Astrocyte of the cerebellum (primary cell): ENCODE results near the gene EPX.

Source experiments
- DNase-seq: peaks from one replicate; pipeline ENCODE4 v3.0.0-alpha.2; 2011; ENCODE audit warnings: low read depth
- H3K4me3 ChIP-seq: 2 replicates; pipeline ENCODE4 v1.5.1; 2011; ENCODE audit warnings: mild to moderate bottlenecking, low read depth, low read length, moderate library complexity
- in situ Hi-C: cut with HindIII; loops from 2 replicates; pipeline ENCODE4 v1.10.0; 2017; ENCODE audit warnings: low sequenced_read_pairs
- TF ChIP-seq, protein P1 (sequence below): IDR thresholded peaks from 2 replicates; pipeline ENCODE4 v1.5.1; 2012; ENCODE audit warnings: low read length, low read depth, moderate library complexity, mild to moderate bottlenecking; ENCODE audit errors: missing control alignments

Gene EPX

DNA sequence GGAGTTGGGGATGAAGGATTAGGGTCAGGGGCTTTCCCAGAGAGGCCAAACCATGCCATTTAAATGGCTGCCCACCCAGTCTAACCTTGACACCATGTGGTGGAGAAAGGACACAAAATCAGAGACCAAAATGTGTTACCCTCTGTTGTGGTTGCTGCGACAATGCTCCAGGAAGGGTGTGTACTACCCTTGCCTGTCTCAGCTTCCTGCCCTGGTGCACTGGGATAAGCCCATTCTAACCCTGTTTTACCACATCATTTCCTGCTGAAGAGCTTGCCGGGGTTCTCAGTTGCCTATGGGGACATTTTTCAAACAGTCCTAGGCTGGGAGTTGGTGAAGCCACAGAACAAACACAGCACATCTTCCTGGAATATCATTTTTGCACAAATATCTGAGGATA, 39.5 kb upstream of the EPX start:
- DNase-seq, result no peak
- in situ Hi-C loops, result no loop called here
- no peak overlapping the region for H3K4me3 ChIP-seq

DNA sequence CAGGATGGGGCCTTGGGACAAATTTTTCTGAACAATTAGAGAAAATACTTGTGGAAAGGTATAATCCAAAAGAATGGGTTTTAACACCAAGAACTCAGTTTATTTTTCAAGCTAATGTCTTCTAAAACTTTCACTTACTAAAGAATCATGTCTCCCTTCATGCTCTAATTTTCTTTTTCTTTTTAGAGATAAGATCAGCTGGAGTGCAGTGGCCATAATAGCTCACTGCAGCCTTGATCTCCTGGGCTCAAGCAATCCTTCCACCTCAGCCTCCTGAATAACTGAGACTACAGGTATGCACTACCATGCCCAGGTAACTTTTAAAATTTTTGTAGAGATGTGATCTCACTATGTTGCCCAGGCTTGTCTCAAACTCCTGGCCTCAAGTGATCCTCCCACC, 38.9 kb upstream of the EPX start:
- TF ChIP-seq, protein P1, sequence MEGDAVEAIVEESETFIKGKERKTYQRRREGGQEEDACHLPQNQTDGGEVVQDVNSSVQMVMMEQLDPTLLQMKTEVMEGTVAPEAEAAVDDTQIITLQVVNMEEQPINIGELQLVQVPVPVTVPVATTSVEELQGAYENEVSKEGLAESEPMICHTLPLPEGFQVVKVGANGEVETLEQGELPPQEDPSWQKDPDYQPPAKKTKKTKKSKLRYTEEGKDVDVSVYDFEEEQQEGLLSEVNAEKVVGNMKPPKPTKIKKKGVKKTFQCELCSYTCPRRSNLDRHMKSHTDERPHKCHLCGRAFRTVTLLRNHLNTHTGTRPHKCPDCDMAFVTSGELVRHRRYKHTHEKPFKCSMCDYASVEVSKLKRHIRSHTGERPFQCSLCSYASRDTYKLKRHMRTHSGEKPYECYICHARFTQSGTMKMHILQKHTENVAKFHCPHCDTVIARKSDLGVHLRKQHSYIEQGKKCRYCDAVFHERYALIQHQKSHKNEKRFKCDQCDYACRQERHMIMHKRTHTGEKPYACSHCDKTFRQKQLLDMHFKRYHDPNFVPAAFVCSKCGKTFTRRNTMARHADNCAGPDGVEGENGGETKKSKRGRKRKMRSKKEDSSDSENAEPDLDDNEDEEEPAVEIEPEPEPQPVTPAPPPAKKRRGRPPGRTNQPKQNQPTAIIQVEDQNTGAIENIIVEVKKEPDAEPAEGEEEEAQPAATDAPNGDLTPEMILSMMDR, result no peak
- H3K4me3 ChIP-seq, result no peak overlapping the region
- no peak for DNase-seq
- in situ Hi-C loops, result no loop called here

More for the DNA sequence above, 39.5 kb upstream of the EPX start:
- TF ChIP-seq, protein P1, result no peak

DNA sequence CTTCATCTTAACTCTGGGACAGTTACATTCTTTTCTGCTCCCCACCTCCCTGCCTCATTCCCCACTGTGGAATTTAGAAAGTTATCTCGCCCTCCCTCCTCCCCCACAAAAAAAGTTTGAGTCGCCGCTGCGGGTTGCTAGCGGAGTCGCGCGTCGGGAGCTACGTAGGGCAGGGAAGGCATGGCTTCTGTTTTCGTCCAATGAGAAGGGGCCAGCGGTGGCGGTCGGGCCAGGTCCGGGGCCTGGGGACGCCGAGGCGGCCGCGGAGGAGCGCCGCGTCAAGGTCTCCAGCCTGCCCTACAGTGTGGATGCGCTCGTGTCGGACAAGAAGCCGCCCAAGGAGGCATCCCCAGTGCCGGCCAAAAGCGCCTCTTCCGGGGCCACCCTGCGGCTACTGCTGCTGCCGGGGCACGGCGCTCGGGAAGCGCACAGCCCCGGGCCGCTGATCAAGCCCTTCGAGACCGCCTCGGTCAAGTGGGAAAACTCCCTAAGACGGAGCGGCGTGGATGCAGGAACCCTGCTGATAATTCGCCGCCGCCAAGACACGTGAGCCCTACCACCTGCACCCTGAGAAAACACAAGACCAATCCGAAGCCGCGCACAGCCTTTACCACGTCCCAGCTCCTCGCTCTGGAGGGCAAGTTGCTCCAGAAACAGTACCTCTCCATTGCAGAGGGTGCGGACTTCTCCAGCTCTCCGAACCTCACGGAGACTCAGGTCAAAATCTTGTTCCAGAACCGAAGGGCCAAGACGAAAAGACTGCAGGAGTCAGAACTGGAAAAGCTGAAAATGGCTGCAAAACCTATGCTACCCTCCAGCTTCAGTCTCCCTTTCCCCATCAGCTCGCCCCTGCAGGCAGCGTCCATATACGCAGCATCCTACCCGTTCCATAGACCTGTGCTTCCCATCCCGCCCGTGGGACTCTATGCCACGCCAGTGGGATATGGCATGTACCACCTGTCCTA, 35.4 kb upstream of the EPX start:
- in situ Hi-C loops, result no loop called here
- TF ChIP-seq, protein P1, result no peak
- peak overlapping the region; percentile 1 for H3K4me3 ChIP-seq
- DNase-seq, result no peak

DNA sequence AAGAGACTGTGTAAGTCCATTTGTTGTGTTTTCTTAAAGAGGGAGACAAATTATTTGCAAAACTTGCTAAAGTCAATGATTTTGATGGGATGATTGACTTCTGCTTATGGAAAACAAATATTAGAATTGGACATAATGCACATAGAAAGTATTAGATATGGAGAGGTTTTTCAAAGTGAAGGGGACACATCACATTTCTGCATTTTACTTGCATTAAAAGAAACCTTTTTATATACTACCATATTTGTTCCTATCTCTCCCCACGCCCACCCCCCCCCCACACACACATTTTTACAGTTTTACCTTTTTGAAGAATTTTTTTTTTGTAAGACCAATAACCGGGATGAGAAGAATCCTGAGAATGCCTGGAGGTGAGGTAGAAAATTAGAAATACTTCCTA, 34.3 kb upstream of the EPX start:
- no peak overlapping the region for H3K4me3 ChIP-seq
- no peak for DNase-seq
- in situ Hi-C loops, result no loop called here
- TF ChIP-seq, protein P1, result no peak

DNA sequence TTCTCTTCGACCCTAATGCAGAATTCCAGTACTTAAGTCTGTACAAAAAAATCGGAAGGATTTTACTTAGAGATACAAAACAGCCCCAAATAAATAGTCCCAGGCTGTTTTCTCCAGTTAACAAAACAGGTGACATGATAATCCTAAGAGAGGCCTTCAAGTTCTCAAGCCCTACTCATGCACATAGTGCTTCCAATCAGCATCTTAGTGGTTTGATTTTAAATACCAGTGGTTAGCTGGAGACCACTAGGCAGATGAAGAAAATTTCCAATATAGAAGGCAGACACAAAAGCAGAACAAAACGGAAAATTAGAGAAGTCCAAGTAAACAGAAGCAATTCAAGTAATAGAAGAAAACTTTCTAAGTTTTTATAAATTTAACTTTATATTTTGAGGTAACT, 31.0 kb upstream of the EPX start:
- H3K4me3 ChIP-seq, result no peak overlapping the region
- in situ Hi-C loops, result no loop called here

DNA sequence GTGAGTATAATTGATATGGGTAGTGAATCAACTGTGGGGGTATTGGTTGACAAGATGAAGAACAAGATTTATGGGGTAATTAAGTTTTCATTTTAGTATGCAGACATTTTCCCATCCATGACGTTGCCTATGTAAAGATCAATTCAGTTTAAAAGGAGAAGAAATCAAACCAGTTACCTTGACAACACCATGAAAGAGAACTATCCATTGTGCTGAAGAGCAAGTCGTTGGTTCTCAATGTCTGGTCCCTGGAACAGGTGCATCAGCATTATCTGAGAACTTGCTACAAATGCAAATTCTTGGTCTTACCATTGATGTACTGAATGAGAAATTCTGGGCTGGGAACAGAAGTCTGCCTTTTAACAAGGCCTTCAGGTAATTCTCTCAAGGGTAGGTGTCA, 26.5 kb upstream of the EPX start:
- TF ChIP-seq, protein P1, result no peak
- no peak for DNase-seq
- in situ Hi-C loops, result no loop called here
- no peak overlapping the region for H3K4me3 ChIP-seq

More for the DNA sequence above, 31.0 kb upstream of the EPX start:
- no peak for DNase-seq
- TF ChIP-seq, protein P1, result no peak
